ENCODE results near the gene WBP1. TPM values are rescaled to one million over a fixed set of nuclear protein-coding genes. Genes with fewer than 3 reads are reported as not detected.

Gene WBP1
- total RNA-seq, 2 experiments from 2014 or later = 66.8 to 69.6 TPM

DNA sequence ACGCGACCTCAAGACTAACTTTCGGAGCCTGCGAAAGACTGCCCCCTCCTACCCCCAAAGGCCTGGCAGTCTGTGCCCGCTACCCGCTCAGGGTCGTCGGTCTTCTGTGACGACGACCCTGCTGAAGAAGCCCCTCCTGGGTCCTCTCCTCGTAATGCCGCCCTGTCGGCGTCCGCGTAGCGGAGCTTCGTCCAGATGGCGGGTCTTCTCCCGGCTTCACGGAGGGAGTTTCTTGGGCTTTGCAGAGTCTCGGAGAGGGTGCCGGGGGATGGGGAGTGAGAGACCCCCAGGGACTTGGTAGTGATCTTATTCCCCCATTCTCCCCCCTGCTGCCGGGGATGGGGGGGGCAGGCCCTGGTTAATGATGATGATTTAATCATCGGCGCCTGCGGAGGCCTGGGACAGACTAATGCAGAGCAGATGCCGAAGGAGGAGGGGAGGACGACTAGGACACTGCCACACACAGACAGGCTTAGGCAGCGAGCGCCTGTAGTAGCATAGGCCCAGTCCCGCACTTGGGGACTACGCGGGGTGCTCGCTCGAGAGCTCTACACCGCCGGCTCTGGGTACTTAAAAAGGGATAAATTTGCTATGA lies 49.8 kb downstream of the WBP1 start:
- no peak for DNase-seq
- Mint-ChIP-seq H3K27ac (peak overlapping the region; percentile 99), H3K27me3 (peaks cover 32% of the 10 kb centered on the region), H3K9me3 (no peaks in the 10 kb centered on the region), H3K4me1 (peaks cover 32% of the 10 kb centered on the region), H3K36me3 (peaks cover 12% of the 10 kb centered on the region), H3K4me3 (peak overlapping the region; percentile 98)
- POLR2A ChIA-PET = interaction anchor here (0.6 to 5.2 kb wide), 6 partner anchors 21 to 78 kb away, joined by 3 to 19 read pairs (median 4); partner anchors contain the start of genes AUP1, CCDC142, HTRA2 and LOXL3
- no peak for ATAC-seq (ENCODE audit: low read depth)

GRCh38 chr2:74510272-74510671 lies 52.0 kb downstream of the WBP1 start:
- DNase-seq = no peak
- Mint-ChIP-seq H3K36me3 (peaks cover 5% of the 10 kb centered on the region), H3K9me3 (no peaks in the 10 kb centered on the region), H3K4me3 (no peak overlapping the region), H3K27ac (no peak overlapping the region), H3K4me1 (peaks cover 26% of the 10 kb centered on the region), H3K27me3 (peaks cover 43% of the 10 kb centered on the region)
- POLR2A ChIA-PET = interaction anchor here (1.8 to 5.2 kb wide), 2 partner anchors 12 to 28 kb away, joined by 4 to 19 read pairs; partner anchors contain the start of genes CCDC142 and TTC31
- ATAC-seq (ENCODE audit: low read depth) = no peak

Other genes starting within 250 kb of the WBP1 start
- 1 to 10 TPM; 3.6 to 6.6 TPM for gene SLC4A5, start 115.0 kb upstream of the WBP1 start, total RNA-seq
- gene DCTN1, start 78.1 kb upstream of the WBP1 start, total RNA-seq = 100 to 1,000 TPM; 111 to 113 TPM
- 1 to 10 TPM; 3.7 to 5.8 TPM for gene C2orf81, start 36.8 kb upstream of the WBP1 start, total RNA-seq
- gene WDR54, start 36.7 kb upstream of the WBP1 start, total RNA-seq = 10 to 100 TPM; 88.9 to 94.4 TPM
- gene RTKN, start 16.5 kb upstream of the WBP1 start, total RNA-seq = 1 to 10 TPM in 1 of 2 experiments, under 1 TPM in 1; 0.80 to 1.8 TPM
- 10 to 100 TPM; 46.8 to 51.4 TPM for gene INO80B, start 3.4 kb upstream of the WBP1 start, total RNA-seq
- gene MOGS, start 6.9 kb downstream of the WBP1 start, total RNA-seq = 10 to 100 TPM; 66.1 to 68.7 TPM
- gene MRPL53, start 14.2 kb downstream of the WBP1 start, total RNA-seq = 10 to 100 TPM; 91.6 to 92.1 TPM
- gene CCDC142, start 24.6 kb downstream of the WBP1 start, total RNA-seq = 10 to 100 TPM; 36.8 to 37.1 TPM
- gene TTC31, start 24.6 kb downstream of the WBP1 start, total RNA-seq = 10 to 100 TPM; 44.1 to 46.2 TPM
- 1 to 10 TPM; 1.2 to 1.3 TPM for gene LBX2, start 41.2 kb downstream of the WBP1 start, total RNA-seq
- 10 to 100 TPM; 35.9 to 40.1 TPM for gene PCGF1, start 49.3 kb downstream of the WBP1 start, total RNA-seq
- under 1 TPM; 0.69 to 0.88 TPM for gene TLX2, start 56.0 kb downstream of the WBP1 start, total RNA-seq
- under 1 TPM; 0.20 to 0.39 TPM for gene DQX1, start 67.8 kb downstream of the WBP1 start, total RNA-seq
- 100 to 1,000 TPM; 126 to 127 TPM for gene AUP1, start 71.3 kb downstream of the WBP1 start, total RNA-seq
- gene HTRA2, start 71.5 kb downstream of the WBP1 start, total RNA-seq = 10 to 100 TPM; 46.6 to 47.4 TPM
- gene LOXL3, start 95.5 kb downstream of the WBP1 start, total RNA-seq = under 1 TPM; 0.42 to 0.62 TPM
- 10 to 100 TPM; 37.7 to 38.3 TPM for gene DOK1, start 96.3 kb downstream of the WBP1 start, total RNA-seq
- gene M1AP, start 189.9 kb downstream of the WBP1 start, total RNA-seq = not detected
- 10 to 100 TPM in 1 of 2 experiments, 1 to 10 TPM in 1; 9.6 to 11.1 TPM for gene SEMA4F, start 195.8 kb downstream of the WBP1 start, total RNA-seq